CD1c-positive myeloid dendritic cell (primary cell): Measurements from ENCODE around the gene LEFTY2.
A peak's percentile ranks its signal among the peaks of the same experiment; 100 is the strongest.
"Not testable (repeated sequence)": the region's sequence is repeated elsewhere in the genome, so short reads cannot be mapped to it uniquely, and the experiment has no call there.

Source experiments
- DNase-seq: peaks from one replicate; pipeline ENCODE4 v3.0.0-alpha.2; 2016; ENCODE audit errors: extremely low spot score

Gene LEFTY2

GRCh38 chr1:225953315-225953714 lies 12.3 kb upstream of the LEFTY2 start:
- no peak for DNase-seq

- peak; percentile 36 for DNase-seq
Observed at GRCh38 chr1:225950905-225951497, 10.0 kb upstream of the LEFTY2 start.

- DNase-seq = no peak
Observed at GRCh38 chr1:225949041-225949440, 8.0 kb upstream of the LEFTY2 start.

GRCh38 chr1:225946803-225947202 lies 5.8 kb upstream of the LEFTY2 start:
- DNase-seq = no peak

GRCh38 chr1:225946082-225946620 lies 5.1 kb upstream of the LEFTY2 start:
- no peak for DNase-seq

GRCh38 chr1:225945564-225945963 lies 4.5 kb upstream of the LEFTY2 start:
- no peak for DNase-seq

GRCh38 chr1:225944951-225945350 lies 3.9 kb upstream of the LEFTY2 start:
- peak; percentile 63 for DNase-seq

GRCh38 chr1:225944387-225944786 lies 3.4 kb upstream of the LEFTY2 start:
- DNase-seq = no peak

GRCh38 chr1:225943582-225943981 lies 2.6 kb upstream of the LEFTY2 start:
- no peak for DNase-seq

GRCh38 chr1:225942574-225942973 lies 1.6 kb upstream of the LEFTY2 start:
- DNase-seq = no peak

- DNase-seq = no peak
Observed at GRCh38 chr1:225941942-225942222, 862 bp upstream of the LEFTY2 start.

- no peak for DNase-seq
Observed at GRCh38 chr1:225940385-225941151, 452 bp downstream of the LEFTY2 start.

- not testable (repeated sequence) for DNase-seq
Observed at GRCh38 chr1:225939939-225940310, 1.1 kb downstream of the LEFTY2 start.

GRCh38 chr1:225939097-225939938 lies 1.7 kb downstream of the LEFTY2 start:
- DNase-seq = not testable (repeated sequence)

GRCh38 chr1:225937048-225937968 lies 3.7 kb downstream of the LEFTY2 start:
- no peak for DNase-seq

GRCh38 chr1:225936523-225936922 lies 4.5 kb downstream of the LEFTY2 start:
- no peak for DNase-seq

GRCh38 chr1:225936086-225936485 lies 4.9 kb downstream of the LEFTY2 start:
- not testable (repeated sequence) for DNase-seq

GRCh38 chr1:225934711-225935110 lies 6.3 kb downstream of the LEFTY2 start:
- no peak for DNase-seq

- DNase-seq = no peak
Observed at GRCh38 chr1:225933072-225933471, 7.9 kb downstream of the LEFTY2 start.

GRCh38 chr1:225931270-225932136 lies 9.5 kb downstream of the LEFTY2 start:
- DNase-seq = no peak

- DNase-seq = no peak
Observed at GRCh38 chr1:225930566-225930965, 10.5 kb downstream of the LEFTY2 start.
